K562 (cell line): ENCODE results near the gene FAM118B. TPM values are rescaled to one million over a fixed set of nuclear protein-coding genes. Genes with fewer than 3 reads are reported as not detected.
A peak's percentile ranks its signal among the peaks of the same experiment; 100 is the strongest.

ENCODE experiments used
- ATAC-seq: fragments of 200-7000 bp; cut with Tn5 transposase; 3 replicates; pipeline ENCODE4 v1.9.1; 2020; ENCODE audit warnings: moderate library complexity
- BruUV-seq: library from RNA; stranded (reverse); fragments of 400-500 nt; replicated peaks from 2 replicates; lab custom pipeline; 2021; lab: Mats Ljungman, UMichigan
- CTCF ChIA-PET: fragments of 300-600 bp; formaldehyde crosslinking; extraction: SDS; loops from one replicate; lab custom pipeline; 2021; ENCODE audit warnings: low intra/inter-chr PET ratio; lab: Yijun Ruan, JAX
- POLR2A ChIA-PET: fragments of 300-600, 350-650 bp; sonication (Branson Sonifier 250); formaldehyde crosslinking; extraction: SDS; loops from one replicate; lab custom pipeline; 2021; ENCODE audit warnings: antibody characterized with exemption, inconsistent platforms; lab: Yijun Ruan, JAX
- DNase-seq, 4 experiments: peaks; one replicate each; pipeline versions ENCODE4 v3.0.0 to v3.0.0-alpha.2; 2011 to 2018; ENCODE audit warnings: low spot score in 3 of 4, mixed read lengths in 3 of 4; ENCODE audit errors: extremely low read depth in 1 of 4
- FAIRE-seq: peaks from 2 replicates; lab custom pipeline; 2011; peaks lifted over from hg19 to GRCh38; lab: Jason Lieb, UNC
- H2AFZ ChIP-seq: 2 replicates; pipeline ENCODE4 v1.6.0; 2011; ENCODE audit warnings: low read depth, low read length, control low read depth, inconsistent platforms
- H3K27ac ChIP-seq: fragments of 200-600 bp; 3 replicates; pipeline ENCODE4 v1.8.0; 2011; ENCODE audit warnings: low read depth, mild to moderate bottlenecking, control low read depth, inconsistent platforms, low read length, moderate library complexity, mixed read lengths; ENCODE audit errors: extremely low read depth
- H3K27me3 ChIP-seq, 2 experiments: fragments of 300-600 bp in 1 of 2; 2 replicates in 1 of 2; 3 replicates in 1 of 2; pipeline versions ENCODE4 v1.6.0 to v1.8.0; 2011; ENCODE audit warnings: inconsistent platforms in 2 of 2, low read length in 2 of 2, mild to moderate bottlenecking in 1 of 2, mixed read lengths in 1 of 2, moderate library complexity in 1 of 2; ENCODE audit not compliant: control insufficient read depth in 2 of 2, insufficient read depth in 2 of 2
- H3K36me3 ChIP-seq: fragments of 300-600 bp; 3 replicates; pipeline ENCODE4 v1.8.0; 2011; ENCODE audit warnings: mild to moderate bottlenecking, low read length, inconsistent platforms; ENCODE audit not compliant: control insufficient read depth, insufficient read depth
- H3K4me1 ChIP-seq, 2 experiments: fragments of 200-600 bp in 1 of 2; replicated peaks in 1 of 2; 2 replicates in 1 of 2; 3 replicates in 1 of 2; pipeline versions ENCODE4 v1.5.1 to v1.8.0; 2011; ENCODE audit warnings: inconsistent platforms in 2 of 2, low read length in 2 of 2, mild to moderate bottlenecking in 1 of 2, mixed read lengths in 1 of 2, moderate library complexity in 1 of 2; ENCODE audit not compliant: control insufficient read depth in 2 of 2, insufficient read depth in 2 of 2
- H3K4me2 ChIP-seq: 2 replicates; pipeline ENCODE4 v1.6.1; 2011; ENCODE audit warnings: low read length, control low read depth, inconsistent platforms, mixed read lengths; ENCODE audit not compliant: insufficient read depth
- H3K4me3 ChIP-seq: fragments of 200-600 bp; sonication (generic), shearing (Covaris generic); 2 replicates; pipeline ENCODE4 v1.5.1; 2016; ENCODE audit warnings: control low read depth, inconsistent platforms
- H3K79me2 ChIP-seq: fragments of 200-600 bp; 3 replicates; pipeline ENCODE4 v1.8.0; 2011; ENCODE audit warnings: low read length, inconsistent platforms; ENCODE audit not compliant: control insufficient read depth, insufficient read depth
- H3K9ac ChIP-seq, 2 experiments: 2 replicates each; pipeline versions ENCODE4 v1.6.0 to v1.6.1; 2011; ENCODE audit warnings: low read depth in 2 of 2, low read length in 2 of 2, control low read depth in 1 of 2, inconsistent platforms in 1 of 2, mild to moderate bottlenecking in 1 of 2, mixed read lengths in 1 of 2; ENCODE audit not compliant: insufficient read depth in 1 of 2
- H3K9me1 ChIP-seq: one replicate; pipeline ENCODE4 v1.6.0; 2011; ENCODE audit warnings: inconsistent platforms, mild to moderate bottlenecking, low read length, moderate library complexity; ENCODE audit not compliant: control insufficient read depth, insufficient read depth
- H3K9me3 ChIP-seq: replicated peaks from 2 replicates; pipeline ENCODE4 v1.5.1; 2011; ENCODE audit warnings: low read depth, low read length, inconsistent platforms; ENCODE audit not compliant: control insufficient read depth, insufficient read depth
- H4K20me1 ChIP-seq: replicated peaks from 2 replicates; pipeline ENCODE4 v1.6.1; 2011; ENCODE audit warnings: low read length, inconsistent platforms, mixed read lengths; ENCODE audit not compliant: control insufficient read depth, insufficient read depth
- BCL6 ChIP-seq: fragments of 250-450 bp; sonication (Bioruptor Pico); IDR thresholded peaks from 2 replicates; pipeline ENCODE4 v1.4.0; 2020
- EWSR1 ChIP-seq: fragments of 450-650 bp; IDR thresholded peaks from 2 replicates; pipeline ENCODE4 v1.6.1; 2018; ENCODE audit warnings: borderline replicate concordance, mild to moderate bottlenecking, low read depth, moderate library complexity; ENCODE audit not compliant: partially characterized antibody
- ID3 ChIP-seq, 2 experiments: fragments of 250-450 bp in 1 of 2; fragments of 450-650 bp in 1 of 2; sonication (Bioruptor Pico) in 1 of 2; IDR thresholded peaks; 2 replicates each; pipeline versions ENCODE4 v1.6.1 to v1.8.0; 2016 to 2021; ENCODE audit warnings: mild to moderate bottlenecking in 2 of 2, moderate library complexity in 2 of 2, missing compliant biosample characterization in 1 of 2, missing genetic modification characterization in 1 of 2
- ILF3 ChIP-seq: fragments of 450-650 bp; IDR thresholded peaks from 2 replicates; pipeline ENCODE4 v1.6.1; 2018; ENCODE audit warnings: antibody characterized with exemption, mild to moderate bottlenecking, moderate library complexity, borderline replicate concordance
- POLR2A ChIP-seq: fragments of 450-650 bp; conservative IDR thresholded peaks from 2 replicates; pipeline ENCODE4 v1.6.1; 2016
- RBM34 ChIP-seq: fragments of 200-400 bp; formaldehyde crosslinking; IDR thresholded peaks from 2 replicates; pipeline ENCODE4 v1.6.1; 2018; ENCODE audit warnings: low read length, borderline replicate concordance; ENCODE audit not compliant: insufficient read depth
- RNF219 ChIP-seq: fragments of 250-450 bp; sonication (Bioruptor Pico); IDR thresholded peaks from 2 replicates; pipeline ENCODE4 v1.5.0; 2022; ENCODE audit warnings: mild to moderate bottlenecking
- SMARCB1 ChIP-seq: IDR thresholded peaks from 2 replicates; pipeline ENCODE4 v1.6.1; 2011; ENCODE audit warnings: improper control_type of control experiment, low read depth; ENCODE audit not compliant: insufficient read length
- SMC3 ChIP-seq: conservative IDR thresholded peaks from 2 replicates; pipeline ENCODE4 v1.6.1; 2011; ENCODE audit warnings: low read depth, low read length, improper control_type of control experiment; ENCODE audit not compliant: insufficient read depth
- VEZF1 ChIP-seq: fragments of 200-800 bp; sonication (Bioruptor generic); IDR thresholded peaks from 2 replicates; pipeline ENCODE4 v1.6.1; 2017; ENCODE audit warnings: missing genetic modification characterization, missing compliant biosample characterization
- WGBS: fragments of 100-300 bp; shearing (Covaris generic); methylation state at CpG from one replicate; pipeline ENCODE4 v1.1.6; 2016; ENCODE audit warnings: low coverage, mixed read lengths; ENCODE audit not compliant: insufficient coverage; ENCODE audit errors: missing lambda C conversion rate; 5-methylcytosine and 5-hydroxymethylcytosine counted together
- in situ Hi-C: fragments of 300-500 bp; cut with MboI; formaldehyde crosslinking; loops from 4 replicates; pipeline ENCODE4 v1.15.0; 2018; ENCODE audit warnings: inconsistent platforms, mixed read lengths
- intact Hi-C: fragments of 100-400 bp; cut with micrococcal nuclease; formaldehyde crosslinking; loops from 2 replicates; pipeline ENCODE4 v1.14.2; 2022
- polyA plus RNA-seq, 8 experiments: library from polyadenylated mRNA; depleted of rRNA in 4 of 8; stranded (reverse) in 5 of 8; unstranded in 3 of 8; fragments of >200 nt; fragmentation: Nextera tagmentation in 2 of 8; fragmentation: Illumina TruSeq in 1 of 8; extraction: Ambion mirVana in 2 of 8; extraction: Trizol in 1 of 8; gene quantifications; 2 replicates each; pipeline versions ENCODE4 v1.2.1 to v1.2.3, GENCODE V29; 2011 to 2014; ENCODE audit warnings: inconsistent platforms in 1 of 8, missing spikeins in 1 of 8
- total RNA-seq, 7 experiments: library from RNA; depleted of rRNA in 6 of 7; stranded (reverse); fragments of >200 nt in 6 of 7; fragmentation: Illumina TruSeq in 2 of 7; extraction: Trizol in 2 of 7; gene quantifications; 2 replicates each; pipeline versions ENCODE4 v1.2.1 to v1.2.3, GENCODE V29; 2011 to 2021; ENCODE audit warnings: low replicate concordance in 1 of 7

Gene FAM118B
- total and polyA plus RNA-seq, 9 of the 15 experiments (the other 6 are each of a cell fraction or from before 2014, with no cell fraction given), result 12.0 to 49.0 (median 22.1) TPM

GRCh38 chr11:126268708-126269579, 57.4 kb downstream of the FAM118B start, which contains the start of the genes FOXRED1 and SRPRA (continued):
- TF ChIP-seq VEZF1 (CRISPR knock-in tag) (peak; percentile 99), EWSR1 (no peak)
- TF ChIP-seq, all 486 proteins: peak for 126

- Histone ChIP-seq H3K36me3 (peaks cover 55% of the 10 kb centered on the region), H3K9me3 (no peaks in the 10 kb centered on the region), H2AFZ (no peak overlapping the region), H4K20me1 (peaks cover 3% of the 10 kb centered on the region; the same call in 1 of the 2 replicates), H3K9me1 (no peaks in the 10 kb centered on the region), H3K79me2 (no peaks in the 10 kb centered on the region; the same call in 2 of the 3 replicates), H3K4me2 (no peak overlapping the region), H3K27me3 (no peaks in the 10 kb centered on the region), H3K4me1 (peaks cover 6 to 8% of the 10 kb centered on the region in 2 experiments; a peak in 3 of 5 replicates), H3K4me3 (no peak overlapping the region), H3K9ac (0 out of 4 replicates have a peak overlapping the region, but pooled peaks of 1 of the 2 experiments have one; percentile 65), H3K27ac (no peak overlapping the region)
- in situ Hi-C loops, result no loop called here
- DNase-seq (no peak), ATAC-seq (no peak), FAIRE-seq (no peak)
- intact Hi-C loops, result no loop called here
- POLR2A ChIA-PET, result no interaction called here
- 93% methylated on average over 11 of the region's 11 CpGs for WGBS
- no TSS peak for BruUV-seq
- CTCF ChIA-PET, result no interaction called here
- TF ChIP-seq RBM34 (no peak), RNF219 (CRISPR knock-in tag) (no peak), SMC3 (no peak), ID3 (CRISPR knock-in tag; IDR thresholded peaks at IDR 0.05) (no peak), ID3 (tag; IDR thresholded peaks at IDR 0.05) (no peak), BCL6 (CRISPR knock-in tag) (no peak), ILF3 (no peak), SMARCB1 (no peak), POLR2A (no peak)
Measured at GRCh38 chr11:126277322-126277721, 65.7 kb downstream of the FAM118B start.
